Adrenal gland (tissue), 12 donors: ENCODE data around the gene MSX2. TPM values are rescaled to one million over a fixed set of nuclear protein-coding genes. Genes with fewer than 3 reads are reported as not detected.
A peak's percentile ranks its signal among the peaks of the same experiment; 100 is the strongest.

Experiments
- DNase-seq, 7 donors: peaks; one replicate each; pipeline ENCODE4 v3.0.0-alpha.2; 2019 to 2020
- H3K27ac ChIP-seq, 5 donors: fragments of 200-600 bp; sonication (generic) in 4 of 5; 1 replicate in 3 of 5; 2 replicates in 2 of 5; pipeline versions ENCODE4 v1.5.1 to v1.8.0; 2016 to 2020; ENCODE audit warnings: mild to moderate bottlenecking in 1 of 5
- H3K27me3 ChIP-seq: fragments of 200-600 bp; 2 replicates; pipeline ENCODE4 v1.8.0; 2021
- H3K36me3 ChIP-seq, 2 donors: fragments of 200-600 bp; replicated peaks in 1 of 2; 1 replicate in 1 of 2; 2 replicates in 1 of 2; pipeline versions ENCODE4 v1.5.1 to v1.8.0; 2018 to 2022
- H3K4me1 ChIP-seq, 2 donors: fragments of 200-600 bp; replicated peaks in 1 of 2; 1 replicate in 1 of 2; 2 replicates in 1 of 2; pipeline versions ENCODE4 v1.5.1 to v1.8.0; 2018 to 2021
- H3K4me3 ChIP-seq, 4 donors: fragments of 200-600 bp; sonication (generic) in 3 of 4; one replicate each; pipeline ENCODE4 v1.5.1; 2016 to 2018
- H3K9me3 ChIP-seq, 3 donors: fragments of 200-600 bp; sonication (generic) in 1 of 3; replicated peaks in 1 of 3; 1 replicate in 2 of 3; 2 replicates in 1 of 3; pipeline versions ENCODE4 v1.5.1 to v1.8.0; 2016 to 2021
- CTCF ChIP-seq, 6 experiments: fragments of 450-650 bp in 4 of 6; fragments of 200-600 bp in 2 of 6; sonication (generic) in 1 of 6; IDR thresholded peaks; 1 replicate in 5 of 6; 2 replicates in 1 of 6; pipeline versions ENCODE4 v1.5.1 to v1.8.0; 2016 to 2021; ENCODE audit warnings: antibody characterized with exemption in 6 of 6, mild to moderate bottlenecking in 2 of 6, moderate library complexity in 1 of 6
- POLR2A ChIP-seq, 2 donors: fragments of 450-650 bp; IDR thresholded peaks; one replicate each; pipeline ENCODE4 v1.6.1; 2017; ENCODE audit warnings: antibody characterized with exemption in 2 of 2, mild to moderate bottlenecking in 2 of 2, moderate library complexity in 1 of 2
- WGBS, 4 donors: extraction: QIAGEN DNeasy Blood & Tissue Kit in 2 of 4; methylation state at CpG; one replicate each; pipeline versions ENCODE4 v1.1.5 to v1.1.7; 2013 to 2017; 5-methylcytosine and 5-hydroxymethylcytosine counted together
- intact Hi-C, 2 donors: fragments of 100-400 bp; cut with DNase I; formaldehyde crosslinking; loops; one replicate each; pipeline versions ENCODE4 v1.14.1 to v1.15.0; 2022 to 2023
- polyA plus RNA-seq, 3 donors: library from polyadenylated mRNA; stranded (reverse); fragments of 200-250 nt in 2 of 3; fragments of 350-450 nt in 1 of 3; fragmentation: Illumina TruSeq in 1 of 3; extraction: RNeasy Lipid Tissue Mini Kit (QIAGEN cat#74804) in 1 of 3; gene quantifications; one replicate each; pipeline ENCODE4 v1.2.3, GENCODE V29; 2013 to 2014
- total RNA-seq, 9 donors: library from RNA; depleted of rRNA in 4 of 9; stranded (reverse); fragments of >200 nt in 4 of 9; fragments of 120-200 nt in 1 of 9; fragmentation: NEBNext Ultra II Directional in 1 of 9; extraction: Animal tissue kit (Norgen Biotek cat#: 25700) in 1 of 9; gene quantifications; one replicate each; pipeline versions ENCODE4 v1.1.0 to v1.2.4, GENCODE V29; 2013 to 2023
- donor health status: healthy with polysubstance abuse.
- donor health status: Bipolar disorder and iron deficiency.
- donor health status: DM: yes; HTN: yes; CAD: no.
- donor health status: DM: no; HTN: no; CAD: no.
- donor health status: DM: no; HTN: no; CAD: no.
- donor health status: DM: yes; HTN: yes; CAD: no.

The MSX2 gene
- total and polyA plus RNA-seq, 12 donors, result 0.24 to 1.3 (median 0.58) TPM; not detected in 1

GRCh38 chr5:174734571-174735497, 10.5 kb downstream of the MSX2 start:
- no peak overlapping the region for H3K27ac ChIP-seq
- H3K4me3 ChIP-seq, result no peak overlapping the region
- H3K9me3 ChIP-seq, result no peaks in the 10 kb centered on the region
- intact Hi-C loops, result loop anchor here in 1 of 2 donors (2.0 kb wide), 1 partner anchor 314 kb away; no protein-coding TSS in a partner anchor
- no peaks in the 10 kb centered on the region for H3K4me1 ChIP-seq
- H3K36me3 ChIP-seq, result no peaks in the 10 kb centered on the region
- H3K27me3 ChIP-seq, result peaks cover 62% of the 10 kb centered on the region
- DNase-seq, result no peak
- 17 to 23% (median 20%) methylated on average over 22 of the region's 22 CpGs for WGBS, 4 donors
- TF ChIP-seq CTCF (IDR thresholded peaks at IDR 0.05) (no peak), POLR2A (IDR thresholded peaks at IDR 0.05) (no peak)

- Histone ChIP-seq H3K4me3 (no peak overlapping the region), H3K4me1 (no peaks in the 10 kb centered on the region), H3K9me3 (no peaks in the 10 kb centered on the region), H3K27ac (no peak overlapping the region), H3K27me3 (peaks cover 62% of the 10 kb centered on the region), H3K36me3 (no peaks in the 10 kb centered on the region)
- DNase-seq, result peak in 4 of 7 donors; percentile 22 to 28 (median 27)
- 1 to 8% (median 2%) methylated on average over 24 to 54 of the region's 54 CpGs for WGBS, 4 donors
- TF ChIP-seq POLR2A (IDR thresholded peaks at IDR 0.05) (no peak), CTCF (IDR thresholded peaks at IDR 0.05) (peak; percentile 9 to 56 (median 44))
- intact Hi-C loops, result loop anchor here in 1 of 2 donors (2.0 kb wide), 1 partner anchor 315 kb away; no protein-coding TSS in a partner anchor
These were observed 11.3 kb downstream of the MSX2 start for GRCh38 chr5:174735498-174736330.

GRCh38 chr5:174736331-174736721, 11.9 kb downstream of the MSX2 start:
- Histone ChIP-seq H3K27ac (no peak overlapping the region), H3K27me3 (peaks cover 56% of the 10 kb centered on the region), H3K36me3 (no peaks in the 10 kb centered on the region), H3K4me1 (no peaks in the 10 kb centered on the region), H3K9me3 (no peaks in the 10 kb centered on the region), H3K4me3 (no peak overlapping the region)
- no peak for DNase-seq
- 25 to 37% (median 31%) methylated on average over 4 of the region's 4 CpGs for WGBS, 4 donors
- intact Hi-C loops, result no loop called here
- no peak for TF ChIP-seq POLR2A (IDR thresholded peaks at IDR 0.05)

GRCh38 chr5:174736777-174737176, 12.4 kb downstream of the MSX2 start:
- Histone ChIP-seq H3K4me3 (no peak overlapping the region), H3K27ac (no peak overlapping the region), H3K4me1 (no peaks in the 10 kb centered on the region), H3K27me3 (peaks cover 51% of the 10 kb centered on the region), H3K9me3 (no peaks in the 10 kb centered on the region), H3K36me3 (no peaks in the 10 kb centered on the region)
- no peak for DNase-seq
- intact Hi-C loops, result no loop called here
- 58 to 80% (median 64%) methylated on average over 1 of the region's 1 CpG for WGBS, 4 donors
- no peak for TF ChIP-seq POLR2A (IDR thresholded peaks at IDR 0.05)
- TF ChIP-seq CTCF (IDR thresholded peaks at IDR 0.05), result no peak
